H1 (cell line): ENCODE measurements around the gene ADGRG2.

ENCODE experiments used
- BACH1 ChIP-seq: IDR thresholded peaks from 2 replicates; pipeline ENCODE4 v1.6.1; 2012; ENCODE audit warnings: low read length, improper control_type of control experiment
- CTCF ChIP-seq, 3 experiments: IDR thresholded peaks; 1 replicate in 2 of 3; 2 replicates in 1 of 3; pipeline versions ENCODE4 v1.5.1 to v1.6.1; 2011; ENCODE audit warnings: low read length in 3 of 3, mild to moderate bottlenecking in 3 of 3, inconsistent platforms in 2 of 3, low read depth in 1 of 3, moderate library complexity in 1 of 3; ENCODE audit not compliant: insufficient read depth in 1 of 3; ENCODE audit errors: control extremely low read depth in 1 of 3
- EP300 ChIP-seq, 2 experiments: IDR thresholded peaks; 1 replicate in 1 of 2; 2 replicates in 1 of 2; pipeline ENCODE4 v1.6.1; 2011 to 2012; ENCODE audit warnings: low read depth in 2 of 2, low read length in 2 of 2, mild to moderate bottlenecking in 2 of 2, borderline replicate concordance in 1 of 2, inconsistent platforms in 1 of 2, moderate library complexity in 1 of 2
- EZH2 ChIP-seq: fragments of 200-600 bp; sonication (generic); IDR thresholded peaks from 2 replicates; pipeline ENCODE4 v1.7.1; 2012; ENCODE audit warnings: low read depth, mild to moderate bottlenecking, moderate library complexity, low read length, inconsistent platforms; ENCODE audit not compliant: severe bottlenecking
- PHF8 ChIP-seq: fragments of 200-600 bp; sonication (generic); conservative IDR thresholded peaks from 2 replicates; pipeline ENCODE4 v1.7.1; 2012; ENCODE audit warnings: low read depth, mild to moderate bottlenecking, inconsistent platforms, low read length, moderate library complexity
- RAD21 ChIP-seq, 2 experiments: IDR thresholded peaks in 1 of 2; conservative IDR thresholded peaks in 1 of 2; 2 replicates each; pipeline ENCODE4 v1.6.1; 2011; ENCODE audit warnings: low read depth in 2 of 2, low read length in 2 of 2, improper control_type of control experiment in 1 of 2, inconsistent platforms in 1 of 2, mild to moderate bottlenecking in 1 of 2, moderate library complexity in 1 of 2
- SAP30 ChIP-seq: fragments of 300-600 bp; sonication (generic); IDR thresholded peaks from 2 replicates; pipeline ENCODE4 v1.7.1; 2012; ENCODE audit warnings: low read length, moderate library complexity, mild to moderate bottlenecking, inconsistent platforms; ENCODE audit not compliant: insufficient read depth, insufficient replicate concordance

- TF ChIP-seq EZH2: no peak
- no peak for TF ChIP-seq SAP30
- peak in 1 of 2 experiments; percentile 29; a peak in 3 of 4 replicates for TF ChIP-seq RAD21 (IDR thresholded peaks at IDR 0.05 in 1 of 2, conservative IDR thresholded peaks at IDR 0.05 in 1 of 2; ENCODE audit: low read depth in 2 of 2, low read length in 2 of 2)
- TF ChIP-seq BACH1: no peak
- no peak for TF ChIP-seq CTCF (IDR thresholded peaks at IDR 0.05; ENCODE audit: control extremely low read depth in 1 of 3, insufficient read depth in 1 of 3, low read depth in 1 of 3, low read length in 3 of 3)
- no peak for TF ChIP-seq PHF8
- TF ChIP-seq EP300 (IDR thresholded peaks at IDR 0.05; ENCODE audit: borderline replicate concordance in 1 of 2, low read depth in 2 of 2, low read length in 2 of 2): no peak
Observed at GRCh38 chrX:19040373-19040772, 81.9 kb downstream of the ADGRG2 start.
